Suprapubic skin (tissue), 4 donors: ENCODE data around the gene TINAGL1. TPM values are rescaled to one million over a fixed set of nuclear protein-coding genes. Genes with fewer than 3 reads are reported as not detected.

ENCODE experiments used
- DNase-seq, 2 donors: peaks; one replicate each; pipeline ENCODE4 v3.0.0-alpha.2; 2019; ENCODE audit warnings: low spot score in 2 of 2
- H3K27ac ChIP-seq: fragments of 200-600 bp; sonication (generic); one replicate; pipeline ENCODE4 v1.5.1; 2019
- H3K27me3 ChIP-seq: fragments of 200-600 bp; sonication (generic); one replicate; pipeline ENCODE4 v1.5.1; 2019
- H3K36me3 ChIP-seq: fragments of 200-600 bp; sonication (generic); one replicate; pipeline ENCODE4 v1.5.1; 2019
- H3K4me1 ChIP-seq: fragments of 200-600 bp; sonication (generic); one replicate; pipeline ENCODE4 v1.5.1; 2019
- H3K4me3 ChIP-seq: fragments of 200-600 bp; sonication (generic); one replicate; pipeline ENCODE4 v1.5.1; 2019; ENCODE audit warnings: mild to moderate bottlenecking
- H3K9me3 ChIP-seq: fragments of 200-600 bp; sonication (generic); one replicate; pipeline ENCODE4 v1.5.1; 2019
- EP300 ChIP-seq: sonication (generic); formaldehyde crosslinking; IDR thresholded peaks from one replicate; pipeline ENCODE4 v1.6.1; 2017; ENCODE audit warnings: antibody characterized with exemption
- POLR2A ChIP-seq, 2 donors: fragments of 450-650 bp; IDR thresholded peaks; one replicate each; pipeline ENCODE4 v1.6.1; 2017; ENCODE audit warnings: antibody characterized with exemption in 2 of 2, mild to moderate bottlenecking in 2 of 2, moderate library complexity in 2 of 2
- POLR2AphosphoS5 ChIP-seq, 3 donors: sonication (generic); formaldehyde crosslinking; IDR thresholded peaks; one replicate each; pipeline ENCODE4 v1.6.1; 2017; ENCODE audit warnings: antibody characterized with exemption in 3 of 3
- WGBS: methylation state at CpG from one replicate; pipeline ENCODE4 v1.1.5; 2018; 5-methylcytosine and 5-hydroxymethylcytosine counted together
- total RNA-seq, 4 donors: library from RNA; depleted of rRNA; stranded (reverse); fragments of >200 nt; gene quantifications; one replicate each; pipeline ENCODE4 v1.1.0, GENCODE V29; 2016
- TF ChIP-seq, protein P1 (sequence below), 2 donors: fragments of 200-600 bp in 1 of 2; fragments of 450-650 bp in 1 of 2; sonication (generic) in 1 of 2; IDR thresholded peaks; one replicate each; pipeline ENCODE4 v1.5.1; 2016 to 2019; ENCODE audit warnings: antibody characterized with exemption in 2 of 2, mild to moderate bottlenecking in 1 of 2, moderate library complexity in 1 of 2

Gene TINAGL1
- total RNA-seq, 4 donors from 2014 or later, result 40.1 to 78.5 (median 64.0) TPM

DNA sequence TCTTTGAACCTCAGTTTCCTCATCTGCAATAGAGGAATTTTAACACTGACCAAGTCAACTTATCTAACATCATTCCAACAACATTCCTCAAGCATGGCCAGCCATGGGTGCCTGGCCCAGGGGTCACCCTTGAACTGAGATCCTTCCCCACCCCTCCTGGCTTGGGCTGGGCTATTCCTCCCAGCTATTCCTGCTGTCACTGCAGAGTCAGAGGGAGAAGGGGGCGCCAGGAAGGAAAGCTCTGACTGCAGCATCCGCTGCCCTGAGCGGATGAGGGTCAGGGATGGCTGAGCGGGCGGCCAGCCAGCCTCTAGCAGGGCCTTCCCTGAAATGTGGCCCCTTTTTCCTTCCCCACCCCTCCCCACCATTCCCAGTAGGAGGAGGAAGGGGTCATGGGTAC lies 3.1 kb downstream of the TINAGL1 start:
- Histone ChIP-seq H3K4me3 (peak overlapping the region; percentile 33), H3K4me1 (peaks cover 40% of the 10 kb centered on the region), H3K27ac (peak overlapping the region; percentile 57), H3K27me3 (peaks cover 11% of the 10 kb centered on the region), H3K9me3 (no peaks in the 10 kb centered on the region), H3K36me3 (no peaks in the 10 kb centered on the region)
- TF ChIP-seq, protein P1, sequence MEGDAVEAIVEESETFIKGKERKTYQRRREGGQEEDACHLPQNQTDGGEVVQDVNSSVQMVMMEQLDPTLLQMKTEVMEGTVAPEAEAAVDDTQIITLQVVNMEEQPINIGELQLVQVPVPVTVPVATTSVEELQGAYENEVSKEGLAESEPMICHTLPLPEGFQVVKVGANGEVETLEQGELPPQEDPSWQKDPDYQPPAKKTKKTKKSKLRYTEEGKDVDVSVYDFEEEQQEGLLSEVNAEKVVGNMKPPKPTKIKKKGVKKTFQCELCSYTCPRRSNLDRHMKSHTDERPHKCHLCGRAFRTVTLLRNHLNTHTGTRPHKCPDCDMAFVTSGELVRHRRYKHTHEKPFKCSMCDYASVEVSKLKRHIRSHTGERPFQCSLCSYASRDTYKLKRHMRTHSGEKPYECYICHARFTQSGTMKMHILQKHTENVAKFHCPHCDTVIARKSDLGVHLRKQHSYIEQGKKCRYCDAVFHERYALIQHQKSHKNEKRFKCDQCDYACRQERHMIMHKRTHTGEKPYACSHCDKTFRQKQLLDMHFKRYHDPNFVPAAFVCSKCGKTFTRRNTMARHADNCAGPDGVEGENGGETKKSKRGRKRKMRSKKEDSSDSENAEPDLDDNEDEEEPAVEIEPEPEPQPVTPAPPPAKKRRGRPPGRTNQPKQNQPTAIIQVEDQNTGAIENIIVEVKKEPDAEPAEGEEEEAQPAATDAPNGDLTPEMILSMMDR (IDR thresholded peaks at IDR 0.05), result no peak
- TF ChIP-seq EP300 (no peak), POLR2A (IDR thresholded peaks at IDR 0.05) (no peak), POLR2AphosphoS5 (IDR thresholded peaks at IDR 0.05) (no peak)
- 67% methylated on average over 3 of the region's 5 CpGs for WGBS
- DNase-seq, result no peak

DNA sequence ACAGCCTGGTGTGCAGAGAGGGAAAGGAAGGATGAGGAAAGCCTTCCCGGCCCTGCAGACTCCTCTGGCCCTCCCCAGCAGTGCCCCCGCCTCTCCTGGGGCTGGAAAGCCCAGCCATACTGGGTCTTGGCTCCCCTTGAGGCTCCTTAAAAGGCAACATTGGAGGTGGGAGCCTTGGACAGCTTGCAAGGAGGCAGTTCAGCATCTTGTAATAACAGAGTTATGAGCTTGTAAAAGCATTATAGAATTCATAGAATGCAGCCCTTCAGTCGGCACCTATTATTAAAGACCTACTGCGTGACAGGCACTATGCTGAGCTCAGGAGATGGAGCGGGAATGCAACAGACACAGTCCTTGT lies 4.2 kb downstream of the TINAGL1 start:
- Histone ChIP-seq H3K27me3 (peaks cover 11% of the 10 kb centered on the region), H3K36me3 (no peaks in the 10 kb centered on the region), H3K4me1 (peaks cover 30% of the 10 kb centered on the region), H3K9me3 (no peaks in the 10 kb centered on the region), H3K4me3 (peak overlapping the region; percentile 33), H3K27ac (peak overlapping the region; percentile 52)
- 59% methylated on average over 5 of the region's 5 CpGs for WGBS
- TF ChIP-seq POLR2A (IDR thresholded peaks at IDR 0.05), result no peak
- no peak for TF ChIP-seq POLR2AphosphoS5 (IDR thresholded peaks at IDR 0.05)
- no peak for TF ChIP-seq EP300
- TF ChIP-seq, protein P1 (IDR thresholded peaks at IDR 0.05), result no peak
- no peak for DNase-seq

DNA sequence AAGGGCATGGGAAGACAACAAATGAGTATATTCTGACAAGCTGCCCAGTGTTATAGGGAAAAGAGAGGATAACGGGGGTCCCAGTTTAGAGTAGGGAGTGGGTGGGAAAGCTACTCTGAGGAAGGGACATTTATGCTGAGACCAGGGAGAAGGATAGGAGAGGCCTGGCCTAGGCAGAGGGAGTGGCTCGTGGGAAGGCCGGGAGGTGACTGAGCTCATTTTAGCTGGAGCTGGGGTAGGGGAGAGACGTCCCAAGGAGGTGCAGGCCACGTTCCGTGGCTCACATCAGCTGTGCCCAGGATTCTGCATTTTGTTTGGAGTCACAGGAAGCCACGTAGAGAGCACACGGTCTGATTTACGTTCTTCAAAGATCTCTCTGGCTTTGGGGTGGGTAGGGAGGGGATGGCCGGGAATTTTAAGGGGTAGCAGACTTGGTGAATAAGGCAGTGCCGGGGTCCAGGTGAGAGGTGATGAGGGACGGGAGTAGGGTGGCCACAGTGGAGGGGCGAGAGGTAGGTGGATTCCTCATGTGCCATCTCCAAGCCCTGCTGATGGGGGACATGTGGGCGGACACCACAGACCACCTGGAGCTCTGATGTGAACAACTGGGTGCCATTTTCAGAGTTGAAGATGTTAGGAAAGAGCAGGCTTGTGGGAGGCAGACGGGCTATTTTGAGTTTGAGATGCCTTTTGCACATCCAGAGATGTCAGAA lies 4.7 kb downstream of the TINAGL1 start:
- 80% methylated on average over 15 of the region's 15 CpGs for WGBS
- H3K27me3 ChIP-seq, result peaks cover 11% of the 10 kb centered on the region
- H3K4me3 ChIP-seq, result peak overlapping the region; percentile 33
- peak overlapping the region; percentile 52 for H3K27ac ChIP-seq
- TF ChIP-seq EP300 (no peak), POLR2A (IDR thresholded peaks at IDR 0.05) (no peak), POLR2AphosphoS5 (IDR thresholded peaks at IDR 0.05) (no peak)
- TF ChIP-seq, protein P1 (IDR thresholded peaks at IDR 0.05), result no peak
- H3K4me1 ChIP-seq, result peaks cover 24% of the 10 kb centered on the region
- DNase-seq, result no peak
- H3K9me3 ChIP-seq, result no peaks in the 10 kb centered on the region
- H3K36me3 ChIP-seq, result no peaks in the 10 kb centered on the region

DNA sequence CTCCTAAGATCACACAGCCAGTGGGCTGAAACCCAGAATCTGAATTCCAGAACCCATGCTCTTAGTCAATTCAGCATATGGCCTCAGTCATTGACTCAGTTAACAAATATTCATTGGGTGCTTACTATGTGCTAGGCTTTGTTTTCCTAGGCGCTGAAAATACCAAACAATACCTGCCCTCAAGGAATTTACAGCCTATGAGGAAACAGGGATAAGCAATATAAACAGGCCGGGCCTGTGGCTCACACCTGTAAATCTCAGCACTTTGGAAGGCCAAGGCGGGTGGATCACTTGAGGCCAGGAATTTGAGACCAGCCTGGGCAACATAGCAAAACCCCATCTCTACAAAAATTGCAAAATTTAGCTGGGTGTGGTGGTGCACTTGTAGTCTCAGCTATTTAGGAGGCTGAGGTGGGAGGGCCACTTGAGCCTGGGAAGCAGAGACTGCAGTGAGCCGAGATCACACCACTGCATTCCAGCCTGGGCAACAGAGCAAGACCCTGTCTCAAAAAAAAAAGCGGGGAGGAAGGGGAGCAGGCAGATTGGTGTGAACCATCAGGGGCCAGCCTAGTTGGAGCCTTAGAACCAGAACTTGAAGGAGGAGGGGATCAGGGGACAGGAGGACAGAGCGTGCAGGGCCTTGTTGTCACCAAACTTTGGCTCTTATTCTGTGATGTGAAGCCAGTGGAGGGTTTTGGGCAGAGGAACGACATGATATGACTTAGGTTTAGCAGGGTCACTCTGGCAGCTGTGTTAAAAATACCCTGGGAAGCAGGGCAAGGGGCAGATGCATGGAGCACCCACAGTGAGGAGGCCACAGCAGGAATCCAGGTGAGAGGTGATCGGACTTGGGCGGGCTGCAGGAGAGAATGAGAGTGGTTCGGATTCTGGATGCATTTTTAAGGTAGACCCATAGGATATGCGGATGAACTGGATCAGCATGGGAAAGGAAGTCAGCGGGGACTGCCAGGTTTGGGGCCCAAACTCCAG lies 5.8 kb downstream of the TINAGL1 start:
- TF ChIP-seq POLR2A (IDR thresholded peaks at IDR 0.05) (no peak), EP300 (no peak), POLR2AphosphoS5 (IDR thresholded peaks at IDR 0.05) (no peak)
- TF ChIP-seq, protein P1 (IDR thresholded peaks at IDR 0.05), result no peak
- Histone ChIP-seq H3K27ac (peak overlapping the region; percentile 22), H3K27me3 (peaks cover under 1% of the 10 kb centered on the region), H3K4me1 (peaks cover 22% of the 10 kb centered on the region), H3K9me3 (no peaks in the 10 kb centered on the region), H3K36me3 (no peaks in the 10 kb centered on the region), H3K4me3 (no peak overlapping the region)
- DNase-seq, result no peak
- WGBS, result 80% methylated on average over 12 of the region's 12 CpGs
